Left kidney (tissue), 2 donors: ENCODE results near the gene SYNDIG1L. TPM values are rescaled to one million over a fixed set of nuclear protein-coding genes. Genes with fewer than 3 reads are reported as not detected.

ENCODE experiments used
- DNase-seq: peaks from one replicate; pipeline ENCODE4 v3.0.0-alpha.2; 2013
- polyA plus RNA-seq: library from polyadenylated mRNA; unstranded; fragments of 120-200 nt; gene quantifications from one replicate; pipeline ENCODE4 v1.2.1, GENCODE V29; 2013; ENCODE audit not compliant: insufficient read length

SYNDIG1L gene
- polyA plus RNA-seq, 1 donor = 0.50 TPM

DNA sequence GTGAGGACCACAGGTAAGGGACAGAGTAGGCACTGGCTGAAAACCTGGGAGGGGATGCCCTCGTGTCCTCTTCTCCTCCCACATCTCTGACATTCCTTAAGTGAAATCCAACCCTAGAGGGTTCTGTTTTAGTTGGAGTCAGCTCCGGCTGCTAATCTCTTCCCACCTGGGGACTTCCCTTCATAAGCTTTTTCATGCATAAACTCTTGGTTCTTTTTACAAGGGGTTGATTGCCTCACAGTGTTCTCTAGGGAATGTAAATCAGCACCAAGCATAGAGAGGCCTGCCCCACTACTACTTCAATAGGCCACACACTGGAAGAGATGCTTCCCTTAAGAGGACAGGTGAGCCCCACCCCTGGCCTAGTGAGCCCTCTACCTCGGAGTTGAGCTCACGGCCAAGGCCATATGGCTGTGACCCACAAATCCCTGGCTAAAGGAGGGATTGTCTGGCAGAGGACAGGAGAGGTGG, 3.2 kb upstream of the SYNDIG1L start:
- no peak for DNase-seq

DNA sequence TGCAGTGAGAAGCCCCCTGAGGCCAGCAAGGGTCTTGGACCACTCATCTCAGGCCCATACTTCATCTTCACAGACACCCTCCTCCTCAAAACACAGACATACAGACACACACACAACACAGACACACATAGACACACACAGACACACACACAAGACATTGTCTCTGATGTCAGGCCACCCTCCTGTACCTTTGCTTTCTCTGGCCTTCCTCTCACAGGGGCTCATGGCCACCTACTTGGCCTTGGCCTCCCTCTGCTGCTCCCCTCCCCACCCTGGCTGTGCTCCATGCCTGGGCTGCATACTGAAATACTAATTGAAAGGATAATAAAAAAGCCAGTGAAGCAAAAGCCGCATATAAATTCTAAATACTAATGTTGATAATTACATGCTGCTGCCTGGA, 1.6 kb upstream of the SYNDIG1L start:
- no peak for DNase-seq

DNA sequence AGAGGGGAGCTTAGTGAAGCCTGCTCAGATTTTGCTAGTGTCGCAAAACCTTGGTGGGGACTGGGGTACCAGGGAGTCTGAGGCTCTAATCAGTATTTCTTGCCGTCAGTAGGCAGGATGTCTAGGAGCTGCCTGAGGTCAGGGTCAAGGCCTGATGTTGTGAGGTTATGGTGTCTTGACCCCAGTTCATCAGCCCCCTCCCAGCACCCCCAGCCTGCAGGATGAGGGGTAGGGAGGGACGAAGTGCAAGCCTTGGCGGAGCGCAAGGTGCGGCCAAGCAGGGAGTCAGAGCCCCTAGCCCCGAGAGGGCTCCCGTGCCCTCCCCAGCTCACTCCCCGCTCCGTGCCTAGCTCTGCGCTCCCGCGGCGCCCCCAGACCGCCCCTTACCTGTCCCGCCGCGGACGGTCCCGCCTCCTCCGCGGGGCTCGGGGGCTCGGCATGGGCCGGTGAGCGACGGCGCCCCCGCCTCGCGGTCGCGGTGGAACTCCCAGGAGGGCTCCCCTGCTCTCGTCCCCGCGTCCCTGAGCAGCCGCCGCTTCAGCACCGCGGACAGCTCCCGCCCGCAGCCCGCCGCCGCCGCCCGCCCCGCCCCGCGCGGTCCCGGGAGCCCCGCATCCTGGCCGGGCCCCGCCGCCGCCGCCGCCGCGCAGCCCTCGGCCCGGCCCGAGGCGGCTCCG, 347 bp downstream of the SYNDIG1L start:
- no peak for DNase-seq

DNA sequence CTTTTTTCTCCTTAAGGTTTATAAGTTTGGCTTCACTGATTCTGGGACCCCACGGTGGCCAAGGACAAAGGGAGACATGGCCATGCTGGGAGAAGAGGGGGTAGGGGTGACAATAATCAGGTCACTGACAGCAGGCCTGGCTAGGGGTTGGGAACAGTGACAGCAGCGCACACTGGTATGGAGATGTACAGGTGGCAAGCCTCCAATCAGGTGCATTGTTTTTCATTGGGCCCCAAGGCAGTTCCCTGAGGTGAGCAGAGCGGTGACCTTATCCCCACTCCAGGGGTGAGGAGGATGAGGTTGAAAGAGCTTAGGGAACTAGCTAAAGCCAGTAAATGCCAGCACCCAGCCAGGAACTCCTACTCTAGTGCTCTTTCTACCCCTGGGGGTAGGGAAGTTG, 1.4 kb downstream of the SYNDIG1L start:
- DNase-seq = no peak

DNA sequence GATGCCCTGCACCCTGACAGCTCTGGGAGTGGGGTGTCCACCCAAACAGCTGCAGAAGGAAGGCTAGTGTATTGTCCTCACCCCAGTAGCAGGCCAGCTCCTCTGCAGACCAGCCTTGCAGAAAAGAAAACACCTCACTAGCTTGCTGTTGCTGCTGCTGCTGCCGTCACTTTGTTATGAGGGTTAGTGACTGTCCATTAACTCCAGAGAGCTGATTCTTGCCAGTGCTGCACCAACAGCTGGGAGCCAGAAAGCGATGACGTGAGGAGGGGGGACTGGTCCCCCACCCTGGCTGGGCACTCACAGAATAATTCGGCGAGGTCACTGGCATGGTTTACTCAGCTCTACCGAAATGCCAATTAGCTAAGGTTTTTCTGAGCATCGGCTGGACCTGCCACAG, 2.8 kb downstream of the SYNDIG1L start:
- no peak for DNase-seq

DNA sequence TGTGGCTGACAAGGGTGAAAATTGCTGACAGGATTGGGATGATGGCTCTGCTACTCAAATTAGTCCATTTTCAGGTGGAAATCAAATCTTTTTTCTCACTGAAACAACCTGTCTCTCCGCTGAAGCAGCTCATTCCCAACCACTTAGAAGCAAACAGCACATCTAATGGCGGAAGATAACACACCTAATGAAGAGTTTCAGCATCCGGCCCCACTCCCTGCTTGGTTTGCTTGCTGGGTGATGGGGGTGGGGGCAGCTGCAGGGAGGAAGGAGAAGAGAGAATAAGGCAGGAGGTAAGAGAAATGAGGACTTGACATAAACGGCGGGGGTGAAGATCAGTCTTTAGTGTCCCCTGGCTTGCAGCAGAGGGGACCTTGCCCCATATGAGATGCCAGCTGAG, 4.0 kb downstream of the SYNDIG1L start:
- DNase-seq = no peak

DNA sequence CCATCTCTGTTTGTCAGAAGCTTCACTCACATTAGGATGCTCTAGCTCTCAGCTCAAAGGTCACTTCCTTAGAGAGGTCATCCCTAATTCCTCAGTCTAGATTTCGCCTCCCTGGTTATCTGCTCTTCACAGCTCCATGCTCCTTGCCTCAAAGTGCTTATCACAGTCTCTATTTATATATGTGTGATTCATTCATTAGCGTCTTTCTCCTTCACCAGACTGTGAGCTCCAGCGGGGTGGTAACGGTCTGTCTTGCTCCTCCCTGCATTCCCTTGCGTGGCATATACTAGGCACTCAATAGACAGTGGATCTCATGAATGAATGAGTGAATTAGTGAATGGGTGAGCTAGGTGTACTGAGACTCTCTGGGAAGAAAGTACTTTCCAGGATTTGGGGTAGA, 6.9 kb downstream of the SYNDIG1L start:
- no peak for DNase-seq

DNA sequence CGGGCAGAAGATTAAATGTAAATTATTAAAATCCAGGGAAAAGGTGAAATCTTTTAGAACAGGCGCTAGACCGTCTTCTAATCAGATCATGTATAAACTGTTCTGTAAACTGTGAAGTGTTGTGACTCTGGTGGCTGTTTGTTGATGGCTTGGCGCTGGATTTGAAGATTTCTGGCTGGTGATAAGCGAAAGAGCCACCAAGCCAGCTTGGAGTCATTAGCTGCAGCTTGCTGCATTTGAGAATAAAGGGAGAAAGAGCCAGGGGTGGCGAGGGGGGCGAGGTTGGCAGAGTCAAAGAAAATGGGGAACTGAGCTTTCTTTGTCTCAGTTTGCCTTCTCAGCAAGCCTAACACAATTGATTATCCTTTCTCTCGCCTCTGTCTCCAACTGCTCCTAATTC, 8.0 kb downstream of the SYNDIG1L start:
- DNase-seq = no peak

DNA sequence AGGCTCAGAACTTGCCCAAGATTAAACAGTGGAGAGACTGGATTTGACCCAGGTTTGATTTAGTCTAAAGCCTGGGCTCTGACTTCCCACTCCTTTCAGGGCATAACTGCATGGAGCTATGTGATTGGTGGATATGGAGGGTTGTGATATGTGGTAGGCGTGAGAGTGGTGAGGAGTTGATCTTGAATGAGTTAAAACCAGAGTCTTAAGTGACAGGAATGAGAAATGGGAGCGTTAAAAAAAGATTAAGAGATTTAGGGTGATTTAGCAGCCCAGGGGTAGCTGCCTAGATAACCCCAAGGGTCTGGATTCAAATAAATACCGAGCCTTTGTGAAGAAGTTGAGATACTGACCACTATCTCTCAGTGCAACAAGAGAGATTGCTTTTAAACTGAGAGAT, 8.4 kb downstream of the SYNDIG1L start:
- no peak for DNase-seq

DNA sequence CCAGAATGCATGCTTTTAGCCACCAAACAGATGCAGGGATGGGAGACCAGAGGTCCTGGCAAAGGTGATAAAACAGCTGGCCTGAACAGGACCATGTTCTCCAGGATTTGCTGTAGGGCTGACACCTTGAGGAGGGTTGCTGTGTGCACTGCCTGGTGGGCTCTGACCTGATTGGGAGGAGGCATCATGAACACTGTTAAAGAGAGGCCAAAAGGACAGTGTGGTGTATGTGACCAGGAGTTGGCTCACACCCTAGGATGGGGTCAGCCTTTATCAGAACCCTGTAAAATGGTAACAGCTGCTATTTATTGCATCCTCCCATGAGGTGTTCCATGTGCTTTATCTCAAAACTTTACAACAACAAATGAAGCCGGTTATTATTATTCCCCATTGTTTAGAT, 8.8 kb downstream of the SYNDIG1L start:
- no peak for DNase-seq

DNA sequence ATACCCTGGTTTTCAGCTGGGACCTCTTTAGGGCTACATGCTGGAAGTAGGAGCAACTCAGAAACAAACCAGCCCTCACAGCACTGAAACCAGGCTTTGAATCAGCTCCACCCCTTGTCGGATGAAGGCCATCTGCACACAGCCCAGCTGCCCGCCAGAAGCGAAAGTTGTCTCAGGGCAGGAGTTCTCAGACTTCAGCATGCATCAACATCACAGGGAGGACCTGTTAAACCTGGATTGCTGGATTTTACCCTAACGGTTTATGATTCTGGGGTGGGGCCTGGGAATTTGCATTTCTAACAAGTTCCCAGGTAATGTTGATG, 10.9 kb downstream of the SYNDIG1L start:
- no peak for DNase-seq

DNA sequence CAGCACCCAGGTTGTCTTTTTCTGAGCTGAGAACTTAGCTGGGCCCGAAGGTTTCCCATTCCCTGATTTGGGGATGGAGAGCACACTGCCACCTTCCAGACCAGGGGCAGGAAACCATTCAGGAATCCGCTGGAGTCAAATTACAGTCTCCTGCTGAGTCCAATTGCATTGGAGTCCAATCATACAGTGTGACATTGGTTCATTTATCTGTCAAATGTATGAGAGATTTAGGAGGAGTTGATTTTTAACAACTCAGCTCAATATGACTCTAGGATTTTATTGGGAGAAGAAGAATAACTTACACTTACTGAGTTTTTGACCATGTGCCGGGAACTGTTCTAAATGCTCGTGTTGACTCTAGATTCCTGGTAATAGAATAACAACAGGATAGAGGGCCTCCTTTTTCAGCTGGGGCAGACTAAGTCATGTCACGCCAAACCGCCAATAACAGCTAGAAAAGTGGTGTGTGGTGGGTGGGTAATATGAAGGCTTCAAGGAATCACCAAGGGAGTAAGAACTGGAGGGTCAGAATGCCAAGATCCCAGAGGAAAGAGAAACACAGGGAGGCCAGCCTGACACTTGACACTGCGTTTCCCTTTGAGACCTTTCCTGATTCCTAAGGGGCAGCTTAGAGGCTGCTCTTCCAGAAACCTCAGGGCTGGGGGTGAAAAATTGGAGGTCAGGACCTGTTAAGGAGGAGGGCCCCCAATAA, 11.5 kb downstream of the SYNDIG1L start:
- DNase-seq = no peak

DNA sequence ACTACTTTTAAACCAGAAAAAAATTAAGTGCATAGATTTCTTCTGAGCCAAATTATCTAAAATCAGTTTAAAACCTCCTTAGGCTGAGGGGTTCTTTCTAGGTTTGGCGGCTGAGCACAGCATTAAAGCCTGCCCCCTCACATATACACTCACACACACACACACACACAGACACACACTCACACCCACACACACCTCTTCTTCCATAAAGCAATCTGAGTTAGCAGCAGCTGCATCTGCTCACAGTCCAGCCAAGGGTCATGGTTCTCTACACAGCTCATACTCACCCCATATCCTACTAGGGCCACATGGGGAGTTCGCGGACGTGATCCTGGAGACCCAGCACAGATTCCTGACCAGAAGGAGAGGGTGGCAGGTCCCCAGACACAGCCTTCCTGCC, 12.4 kb downstream of the SYNDIG1L start:
- no peak for DNase-seq

DNA sequence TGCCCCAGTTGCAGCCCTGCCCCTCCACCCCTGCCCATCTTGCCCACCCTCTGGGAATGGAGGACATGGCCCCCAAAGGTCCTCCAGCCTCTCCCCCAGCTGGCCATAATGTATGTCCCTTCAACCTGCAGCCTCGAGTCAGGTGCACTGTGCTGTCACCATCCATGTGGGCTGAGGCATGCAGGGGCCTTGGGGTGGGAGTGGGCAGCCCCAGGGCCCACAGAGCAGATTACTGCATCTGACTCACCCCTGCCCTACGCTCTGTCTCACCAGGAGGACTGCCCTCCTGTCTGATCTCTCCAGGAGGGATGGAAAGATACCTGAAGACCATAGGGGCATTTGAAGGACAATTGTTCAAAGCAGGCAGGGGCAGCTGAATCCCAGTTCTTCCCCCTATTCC, 13.3 kb downstream of the SYNDIG1L start:
- DNase-seq = no peak

DNA sequence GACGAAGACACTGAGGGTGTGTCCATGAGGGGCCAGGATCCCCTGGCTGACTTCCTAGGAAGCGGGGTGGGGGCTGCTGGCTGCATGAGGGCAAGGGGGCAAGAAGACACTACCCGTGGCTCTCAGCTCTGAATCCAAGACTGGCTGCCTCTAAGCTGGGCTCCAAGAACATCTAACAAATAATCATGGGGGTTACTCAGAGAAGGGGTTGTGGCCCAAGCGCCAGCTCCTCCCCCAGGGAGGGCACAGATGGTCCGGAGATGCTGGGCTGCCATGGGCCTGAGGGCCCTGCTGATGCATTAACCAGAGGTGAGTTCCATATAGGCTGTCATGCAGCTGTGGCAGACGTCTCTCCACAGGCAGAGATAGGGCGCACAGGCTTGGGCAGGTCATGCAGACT, 14.3 kb downstream of the SYNDIG1L start:
- DNase-seq = no peak

DNA sequence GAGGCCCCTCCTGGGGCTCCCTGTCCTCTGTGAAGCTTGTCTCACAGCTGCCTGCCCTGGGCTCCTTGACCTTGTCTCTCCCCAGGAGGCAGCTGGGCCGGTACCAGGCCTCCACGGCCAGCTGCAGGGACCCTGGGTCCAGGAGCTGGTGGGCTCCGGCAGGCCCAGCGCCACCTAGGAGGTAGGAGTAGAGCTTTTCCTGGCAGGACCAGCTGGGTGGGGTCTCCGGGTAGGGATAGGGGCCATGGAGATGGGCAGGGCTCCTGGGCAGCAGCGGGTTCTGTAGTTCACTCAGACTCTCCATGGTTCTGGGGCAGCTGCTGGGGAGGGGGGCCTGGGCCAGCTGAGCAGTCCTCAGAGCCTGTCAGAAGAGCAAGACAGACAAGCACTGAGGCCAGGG, 16.6 kb downstream of the SYNDIG1L start:
- no peak for DNase-seq

DNA sequence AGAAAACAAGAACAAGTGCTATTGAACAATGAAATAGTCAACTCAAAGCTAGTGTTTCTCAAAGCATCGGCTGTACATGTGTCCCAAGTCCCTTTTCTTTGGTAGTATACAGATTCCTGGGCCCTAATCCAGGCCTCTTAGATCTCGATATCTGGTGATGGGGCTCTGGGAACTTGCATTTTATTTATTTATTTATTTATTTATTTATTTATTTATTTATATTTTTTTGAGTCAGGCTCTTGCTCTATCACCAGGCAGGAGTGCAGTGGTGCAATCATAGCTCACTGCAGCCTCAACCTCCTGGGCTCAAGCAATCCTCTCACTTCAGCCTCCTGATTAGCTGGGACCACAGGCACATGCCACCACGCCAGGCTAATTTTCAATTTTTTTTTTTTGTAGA, 17.1 kb downstream of the SYNDIG1L start:
- no peak for DNase-seq

DNA sequence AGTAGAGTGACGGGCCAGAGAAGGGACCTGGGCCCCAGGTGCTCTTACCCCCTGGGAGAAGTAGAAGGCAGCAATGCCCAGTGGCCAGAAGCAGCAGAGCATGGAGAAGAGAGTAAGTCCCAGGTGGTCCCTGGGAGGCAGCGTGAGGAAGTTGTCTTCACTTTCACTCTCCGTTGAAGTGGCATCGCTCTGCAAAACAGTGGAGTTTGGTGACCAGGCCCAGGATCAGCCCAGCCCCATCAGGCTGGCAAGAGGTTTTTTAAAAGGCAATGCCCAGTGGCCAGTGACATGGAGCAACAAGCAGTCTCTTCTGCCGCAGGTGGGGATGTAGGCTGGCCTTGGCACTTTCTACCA, 18.2 kb downstream of the SYNDIG1L start:
- DNase-seq = no peak

DNA sequence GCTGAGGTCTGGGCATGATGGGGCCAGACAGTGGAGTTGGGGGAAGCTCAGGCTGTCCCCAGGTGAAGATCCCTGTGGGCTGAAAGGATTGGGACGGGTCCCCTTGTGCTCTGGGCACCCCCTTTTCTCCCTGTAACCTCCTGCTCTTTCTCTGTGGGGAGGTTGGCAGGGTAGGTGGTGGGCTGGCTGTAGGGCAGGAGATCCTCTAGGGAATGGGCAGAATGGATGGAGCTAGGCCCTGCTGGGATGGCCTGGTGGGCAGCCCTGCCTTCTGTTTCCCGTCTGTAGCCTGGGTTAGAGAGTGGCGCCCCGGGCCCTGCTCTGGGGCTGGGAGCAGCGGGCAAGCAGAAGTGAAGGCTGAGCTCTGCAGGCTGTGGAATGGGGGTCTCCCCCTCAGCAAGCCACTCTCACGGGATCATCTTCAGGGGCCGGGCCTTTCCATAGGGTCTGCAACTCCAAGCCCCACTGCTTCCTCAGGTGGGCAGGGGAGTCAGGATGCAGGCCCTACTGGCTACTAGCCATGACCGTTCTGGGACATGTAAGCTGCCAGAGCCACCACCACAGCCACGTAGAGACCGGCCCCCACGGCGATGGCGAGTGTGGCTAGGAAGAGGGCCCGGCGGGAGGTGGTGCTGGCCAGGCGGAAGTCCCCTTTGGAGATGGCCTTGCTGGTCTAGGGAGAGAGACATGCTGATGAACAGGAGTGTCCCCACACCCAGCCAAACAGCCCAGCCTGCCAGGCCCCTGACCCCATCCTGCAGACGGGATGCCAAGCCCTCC, 18.8 kb downstream of the SYNDIG1L start:
- no peak for DNase-seq

DNA sequence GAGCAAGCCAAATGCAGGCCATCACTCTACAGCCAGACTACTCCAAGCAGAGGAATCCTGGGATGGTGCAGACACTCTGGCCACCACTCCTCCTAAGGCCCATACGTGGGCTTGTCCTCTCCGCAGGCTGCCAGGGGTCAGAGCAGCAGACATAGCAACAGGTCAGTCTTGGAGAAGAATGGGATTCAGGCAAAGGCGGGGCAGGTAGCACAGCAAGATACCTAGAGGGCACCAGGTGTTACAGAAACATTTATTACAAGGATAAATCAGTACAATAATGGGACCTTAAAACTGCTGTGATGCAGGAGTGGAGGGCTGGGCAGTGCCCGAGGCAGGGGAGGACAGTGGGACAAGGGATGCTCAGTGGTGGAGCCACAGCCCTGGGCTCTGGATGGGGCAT, 20.3 kb downstream of the SYNDIG1L start:
- no peak for DNase-seq

DNA sequence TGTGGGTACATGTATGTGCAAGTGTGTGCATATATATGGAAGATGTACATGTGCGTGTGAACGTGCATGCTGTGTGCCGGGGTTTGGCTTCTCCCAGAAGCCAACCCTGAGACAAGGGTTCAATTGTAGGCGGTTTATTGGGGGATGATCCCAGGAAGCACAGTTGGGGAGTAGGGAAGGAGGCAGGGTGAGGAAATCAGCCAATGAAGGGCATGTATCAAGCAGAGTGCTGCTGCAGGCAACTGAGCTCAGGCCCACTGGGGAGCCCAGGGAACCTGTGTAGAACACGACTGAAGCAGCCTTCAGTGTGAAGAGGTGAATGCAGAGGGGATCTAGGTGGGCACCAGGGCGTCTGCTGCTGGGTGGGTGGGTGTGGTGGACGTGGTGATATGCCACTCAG, 21.6 kb downstream of the SYNDIG1L start:
- no peak for DNase-seq

DNA sequence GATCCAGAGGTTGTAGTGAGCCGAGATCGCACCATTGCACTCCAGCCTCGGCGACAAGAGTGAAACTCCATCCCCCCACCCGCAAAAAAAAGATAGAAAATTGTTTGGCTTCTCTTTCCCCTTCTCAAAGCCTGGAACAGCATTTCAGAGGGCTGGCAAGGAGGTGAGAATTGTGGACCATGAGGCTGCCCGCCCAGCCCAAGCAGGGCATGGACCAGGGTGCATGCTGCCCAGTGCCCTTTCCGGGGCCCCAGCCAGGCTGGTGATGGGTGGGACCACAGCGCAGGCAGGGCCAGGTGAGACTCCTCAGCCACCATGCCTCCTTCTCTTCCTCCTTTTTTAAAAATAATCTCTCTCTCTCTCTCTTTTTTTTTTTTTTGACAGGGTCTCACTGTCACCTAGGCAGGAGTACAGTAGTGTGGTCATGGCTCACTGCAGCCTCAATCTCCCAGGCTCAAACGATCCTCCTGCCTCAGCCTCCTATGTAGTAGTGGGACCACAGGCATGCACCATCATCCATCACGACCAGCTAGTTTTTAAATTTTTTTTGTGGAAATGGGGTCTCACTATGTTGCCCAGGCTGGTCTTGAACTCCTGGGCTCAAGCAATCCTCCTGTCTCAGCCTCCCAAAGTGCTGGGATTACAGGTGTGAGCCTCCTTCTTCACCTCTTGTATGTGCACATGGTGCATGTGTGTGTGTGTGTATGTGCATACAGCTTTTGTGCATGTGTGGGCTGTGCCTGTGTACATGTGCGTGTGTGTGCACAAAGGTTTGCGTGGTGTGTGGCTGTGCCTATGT, 22.2 kb downstream of the SYNDIG1L start:
- no peak for DNase-seq
